Hepatocyte (in vitro differentiated cells): ENCODE results near the gene MEG3. TPM values are rescaled to one million over a fixed set of nuclear protein-coding genes. Genes with fewer than 3 reads are reported as not detected.

Source experiments
- DNase-seq: peaks from one replicate; pipeline ENCODE4 v3.0.0-alpha.2; 2016; ENCODE audit warnings: low spot score
- H2AFZ ChIP-seq: fragments of 200-600 bp; sonication (generic); 2 replicates; pipeline ENCODE4 v1.6.0; 2016; ENCODE audit warnings: antibody characterized with exemption, mild to moderate bottlenecking
- H3K27ac ChIP-seq: fragments of 200-600 bp; sonication (generic); 2 replicates; pipeline ENCODE4 v1.5.1; 2016; ENCODE audit warnings: mild to moderate bottlenecking
- H3K27me3 ChIP-seq: fragments of 200-600 bp; sonication (generic); 2 replicates; pipeline ENCODE4 v1.6.1; 2016
- H3K36me3 ChIP-seq: fragments of 200-600 bp; sonication (generic); replicated peaks from 2 replicates; pipeline ENCODE4 v1.5.1; 2016; ENCODE audit warnings: low read depth; ENCODE audit not compliant: insufficient read depth
- H3K4me1 ChIP-seq: fragments of 200-600 bp; sonication (generic); 2 replicates; pipeline ENCODE4 v1.5.1; 2016; ENCODE audit warnings: mild to moderate bottlenecking, moderate library complexity; ENCODE audit not compliant: insufficient read depth
- H3K4me2 ChIP-seq: fragments of 200-600 bp; sonication (generic); 2 replicates; pipeline ENCODE4 v1.6.0; 2016
- H3K4me3 ChIP-seq: fragments of 200-600 bp; sonication (generic); 2 replicates; pipeline ENCODE4 v1.5.1; 2016; ENCODE audit warnings: mild to moderate bottlenecking
- H3K79me2 ChIP-seq: fragments of 200-600 bp; sonication (generic); 2 replicates; pipeline ENCODE4 v1.6.0; 2017; ENCODE audit warnings: mild to moderate bottlenecking
- H3K9me2 ChIP-seq: fragments of 200-600 bp; sonication (generic); replicated peaks from 2 replicates; pipeline ENCODE4 v1.6.0; 2017; ENCODE audit warnings: mild to moderate bottlenecking; ENCODE audit not compliant: insufficient read depth
- H3K9me3 ChIP-seq: fragments of 200-600 bp; sonication (generic); 2 replicates; pipeline ENCODE4 v1.5.1; 2016; ENCODE audit warnings: low read depth, mild to moderate bottlenecking
- H4K20me1 ChIP-seq: fragments of 200-600 bp; sonication (generic); 2 replicates; pipeline ENCODE4 v1.6.0; 2016; ENCODE audit warnings: mild to moderate bottlenecking; ENCODE audit not compliant: insufficient read depth, poor library complexity, severe bottlenecking
- CTCF ChIP-seq: fragments of 200-600 bp; sonication (generic); IDR thresholded peaks from 2 replicates; pipeline ENCODE4 v1.5.1; 2016; ENCODE audit warnings: antibody characterized with exemption, mild to moderate bottlenecking; ENCODE audit not compliant: poor library complexity
- EZH2 ChIP-seq: fragments of 200-600 bp; sonication (generic); IDR thresholded peaks from 2 replicates; pipeline ENCODE4 v1.6.1; 2016; ENCODE audit warnings: antibody characterized with exemption, mild to moderate bottlenecking, borderline replicate concordance
- EZH2phosphoT487 ChIP-seq: fragments of 200-600 bp; sonication (generic); IDR thresholded peaks from one replicate; pipeline ENCODE4 v1.6.1; 2018; ENCODE audit warnings: antibody characterized with exemption, mild to moderate bottlenecking, low read depth, moderate library complexity; ENCODE audit not compliant: unreplicated experiment, severe bottlenecking
- WGBS: methylation state at CpG from one replicate; pipeline ENCODE4 v1.1.6; 2016; ENCODE audit warnings: low lambda C conversion rate; ENCODE audit errors: missing lambda C conversion rate; 5-methylcytosine and 5-hydroxymethylcytosine counted together
- polyA plus RNA-seq: library from polyadenylated mRNA; unstranded; fragments of >200 nt; fragmentation: Nextera tagmentation; extraction: Ambion mirVana; gene quantifications from 2 replicates; pipeline ENCODE4 v1.2.1, GENCODE V29; 2016
- total RNA-seq: library from RNA; depleted of rRNA; stranded (reverse); fragments of >200 nt; gene quantifications from 2 replicates; pipeline ENCODE4 v1.2.3, GENCODE V29; 2014

MEG3 gene
- total and polyA plus RNA-seq, 2 experiments from 2014 or later, result not detected

- Histone ChIP-seq H2AFZ (no peak overlapping the region), H3K27me3 (no peaks in the 10 kb centered on the region), H4K20me1 (no peaks in the 10 kb centered on the region), H3K9me3 (no peaks in the 10 kb centered on the region), H3K27ac (no peak overlapping the region), H3K4me3 (no peak overlapping the region), H3K4me1 (peaks cover 19% of the 10 kb centered on the region), H3K36me3 (no peaks in the 10 kb centered on the region), H3K79me2 (no peaks in the 10 kb centered on the region), H3K9me2 (no peaks in the 10 kb centered on the region), H3K4me2 (no peak overlapping the region)
- DNase-seq, result no peak
- TF ChIP-seq CTCF, result no peak
- no peak for TF ChIP-seq EZH2phosphoT487
- TF ChIP-seq EZH2, result no peak
- 98% methylated on average over 16 of the region's 17 CpGs for WGBS
Observed at GRCh38 chr14:100845341-100845740, 19.4 kb downstream of the MEG3 start.

DNA sequence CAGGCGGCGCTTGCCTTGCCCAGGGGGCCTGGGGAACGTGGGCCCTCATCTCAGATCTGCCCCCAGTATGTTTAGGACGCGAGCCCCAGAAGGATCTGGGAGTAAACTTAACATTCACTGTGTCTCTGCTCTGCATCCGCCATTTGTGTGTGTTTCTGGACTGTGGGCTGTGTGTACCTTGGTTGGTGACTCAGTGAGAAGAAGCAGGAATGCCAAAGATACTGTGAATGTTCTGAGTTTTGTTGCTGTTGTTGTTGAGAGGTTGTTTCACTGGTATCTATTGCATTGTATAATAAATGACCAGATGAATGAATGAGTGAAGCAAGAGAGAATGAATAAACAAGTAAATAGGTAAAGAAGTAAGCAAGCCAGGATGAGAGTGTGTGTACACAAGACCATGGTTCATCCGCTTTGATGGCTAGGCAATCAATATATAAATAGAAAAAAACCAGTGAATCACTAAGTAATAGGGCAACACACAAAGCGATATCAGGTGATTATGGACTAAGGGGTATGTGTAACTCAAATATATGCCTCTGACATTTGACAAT lies 20.5 kb downstream of the MEG3 start:
- Histone ChIP-seq H3K27me3 (no peaks in the 10 kb centered on the region), H3K9me2 (no peaks in the 10 kb centered on the region), H3K4me1 (peaks cover 15% of the 10 kb centered on the region), H3K27ac (no peak overlapping the region), H2AFZ (no peak overlapping the region), H3K4me2 (no peak overlapping the region), H3K79me2 (no peaks in the 10 kb centered on the region), H3K9me3 (no peaks in the 10 kb centered on the region), H4K20me1 (no peaks in the 10 kb centered on the region), H3K4me3 (no peak overlapping the region), H3K36me3 (no peaks in the 10 kb centered on the region)
- no peak for TF ChIP-seq EZH2phosphoT487
- no peak for TF ChIP-seq EZH2
- TF ChIP-seq CTCF, result no peak
- DNase-seq, result no peak
- 91% methylated on average over 8 of the region's 8 CpGs for WGBS

GRCh38 chr14:100849115-100849781 lies 23.3 kb downstream of the MEG3 start:
- Histone ChIP-seq H3K27ac (no peak overlapping the region), H3K4me3 (no peak overlapping the region), H2AFZ (no peak overlapping the region), H3K9me2 (no peaks in the 10 kb centered on the region), H4K20me1 (no peaks in the 10 kb centered on the region), H3K4me1 (no peaks in the 10 kb centered on the region), H3K9me3 (no peaks in the 10 kb centered on the region), H3K36me3 (no peaks in the 10 kb centered on the region), H3K27me3 (no peaks in the 10 kb centered on the region), H3K4me2 (no peak overlapping the region), H3K79me2 (no peaks in the 10 kb centered on the region)
- WGBS, result 65% methylated on average over 8 of the region's 8 CpGs
- DNase-seq, result no peak
- TF ChIP-seq EZH2 (no peak), EZH2phosphoT487 (no peak), CTCF (no peak)
